ENCODE data around the gene CACNA2D3.

Gene CACNA2D3

DNA sequence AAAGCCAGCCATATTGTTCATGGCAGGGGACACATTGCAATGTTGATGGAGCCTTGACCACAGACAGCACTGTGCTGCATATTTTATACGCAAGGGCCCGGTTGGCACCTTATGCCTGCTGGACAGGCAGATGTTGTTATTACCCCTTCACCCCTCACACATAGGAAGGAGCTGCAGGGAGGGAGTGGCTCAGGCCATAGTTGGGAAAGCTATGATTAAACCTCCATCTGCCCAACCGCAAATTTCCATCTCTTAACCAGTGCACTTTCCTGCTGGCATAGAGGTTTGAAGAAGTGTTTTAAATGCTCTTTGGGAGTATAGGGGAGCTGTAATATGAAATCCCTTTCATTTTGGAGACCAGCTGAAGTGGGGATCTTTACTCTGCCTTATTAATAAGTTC, 224.7 kb downstream of the CACNA2D3 start:
- H3K4me3 ChIP-seq (ENCODE audit: low read length), result no peak overlapping the region
- TF ChIP-seq CTCF (IDR thresholded peaks at IDR 0.05; ENCODE audit: insufficient read depth, low read depth, low read length, missing control alignments), result no peak
- DNase-seq (ENCODE audit: low read depth), result no peak

- no peak overlapping the region for H3K4me3 ChIP-seq (ENCODE audit: low read length)
- DNase-seq (ENCODE audit: low read depth), result no peak
- no peak for TF ChIP-seq CTCF (IDR thresholded peaks at IDR 0.05; ENCODE audit: insufficient read depth, low read depth, low read length, missing control alignments)
Observed at GRCh38 chr3:54347933-54348332, 225.6 kb downstream of the CACNA2D3 start.

- TF ChIP-seq CTCF (IDR thresholded peaks at IDR 0.05; ENCODE audit: insufficient read depth, low read depth, low read length, missing control alignments), result no peak
- DNase-seq (ENCODE audit: low read depth), result no peak
- H3K4me3 ChIP-seq (ENCODE audit: low read length), result no peak overlapping the region
Observed at GRCh38 chr3:54349231-54349652, 226.9 kb downstream of the CACNA2D3 start.

- DNase-seq (ENCODE audit: low read depth), result no peak
- no peak for TF ChIP-seq CTCF (IDR thresholded peaks at IDR 0.05; ENCODE audit: insufficient read depth, low read depth, low read length, missing control alignments)
- H3K4me3 ChIP-seq (ENCODE audit: low read length), result no peak overlapping the region
Observed at GRCh38 chr3:54349691-54350090, 227.3 kb downstream of the CACNA2D3 start.

DNA sequence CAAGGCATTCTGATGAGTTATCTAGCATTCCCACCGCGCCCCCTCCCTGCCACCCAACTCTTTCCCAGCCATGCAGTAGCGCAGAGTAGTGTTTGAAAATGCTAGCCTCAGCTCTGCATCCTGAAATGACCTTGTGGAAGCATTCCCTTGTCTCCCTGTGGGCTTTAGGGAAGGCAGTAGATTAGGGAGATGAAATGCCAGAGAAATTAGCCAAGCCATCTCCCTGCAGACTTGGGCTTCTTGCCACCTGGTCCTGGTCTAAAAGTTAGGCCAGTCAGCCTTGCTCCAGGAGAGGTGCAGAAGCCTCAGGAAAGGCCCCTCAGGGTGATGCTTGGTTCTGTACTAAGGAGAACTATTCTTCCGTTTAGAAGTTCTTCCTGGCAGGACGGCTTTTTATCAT, 231.2 kb downstream of the CACNA2D3 start:
- no peak overlapping the region for H3K4me3 ChIP-seq (ENCODE audit: low read length)
- no peak for DNase-seq (ENCODE audit: low read depth)
- TF ChIP-seq CTCF (IDR thresholded peaks at IDR 0.05; ENCODE audit: insufficient read depth, low read depth, low read length, missing control alignments), result no peak

DNA sequence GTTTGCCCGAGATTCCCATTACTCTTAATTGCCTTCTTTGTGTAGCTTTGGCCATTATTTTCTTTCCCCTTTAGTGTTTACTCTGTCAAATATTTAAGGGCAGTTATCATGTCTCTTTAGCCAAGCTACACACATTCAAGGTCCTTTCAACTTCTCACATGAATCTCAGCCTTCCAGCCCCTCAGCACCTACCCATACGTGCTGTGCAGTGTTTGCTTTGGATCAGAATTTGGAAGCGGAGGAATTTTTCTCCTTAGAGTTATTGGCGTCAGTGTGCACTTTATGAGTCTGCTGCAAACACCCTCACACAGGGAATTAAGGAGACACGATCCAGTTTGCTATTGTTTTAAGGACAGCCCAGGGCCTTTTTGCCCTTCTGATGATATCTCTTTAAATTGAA, 231.6 kb downstream of the CACNA2D3 start:
- H3K4me3 ChIP-seq (ENCODE audit: low read length), result no peak overlapping the region
- no peak for TF ChIP-seq CTCF (IDR thresholded peaks at IDR 0.05; ENCODE audit: insufficient read depth, low read depth, low read length, missing control alignments)
- no peak for DNase-seq (ENCODE audit: low read depth)

- no peak overlapping the region for H3K4me3 ChIP-seq (ENCODE audit: low read length)
- TF ChIP-seq CTCF (IDR thresholded peaks at IDR 0.05; ENCODE audit: insufficient read depth, low read depth, low read length, missing control alignments), result no peak
- no peak for DNase-seq (ENCODE audit: low read depth)
Observed at GRCh38 chr3:54355800-54356199, 233.4 kb downstream of the CACNA2D3 start.

Data from epithelial cell of esophagus (primary cell).